Neural cell (in vitro differentiated cells): ENCODE results near the gene TPSB2. TPM values are rescaled to one million over a fixed set of nuclear protein-coding genes. Genes with fewer than 3 reads are reported as not detected.

Source experiments
- H2AFZ ChIP-seq: fragments of 200-600, 300-800 bp; sonication (generic), shearing (Covaris generic); 2 replicates; pipeline ENCODE4 v1.6.0; 2014; ENCODE audit warnings: low read depth, mild to moderate bottlenecking, antibody characterized with exemption, low read length, moderate library complexity
- H3F3A ChIP-seq: fragments of 200-600 bp; shearing (Covaris generic); 2 replicates; pipeline ENCODE4 v1.6.1; 2016; ENCODE audit warnings: mild to moderate bottlenecking, moderate library complexity, mixed read lengths, antibody characterized with exemption, low read length; ENCODE audit not compliant: insufficient read depth, poor library complexity, severe bottlenecking
- H3K27ac ChIP-seq: fragments of 200-600, 300-800 bp; sonication (generic), shearing (Covaris generic); 2 replicates; pipeline ENCODE4 v1.5.1; 2014; ENCODE audit warnings: mild to moderate bottlenecking, low read length, moderate library complexity
- H3K27me3 ChIP-seq: fragments of 300-800, 200-600 bp; sonication (generic), shearing (Covaris generic); 2 replicates; pipeline ENCODE4 v1.6.0; 2014; ENCODE audit warnings: mild to moderate bottlenecking, low read depth, low read length, moderate library complexity; ENCODE audit not compliant: insufficient read depth
- H3K36me3 ChIP-seq: fragments of 300-800, 200-600 bp; sonication (generic), shearing (Covaris generic); 2 replicates; pipeline ENCODE4 v1.5.1; 2014; ENCODE audit warnings: mild to moderate bottlenecking, antibody characterized with exemption, low read length, moderate library complexity; ENCODE audit not compliant: insufficient read depth
- H3K4me2 ChIP-seq: fragments of 300-800, 200-600 bp; sonication (generic), shearing (Covaris generic); 2 replicates; pipeline ENCODE4 v1.6.0; 2014; ENCODE audit warnings: mild to moderate bottlenecking, low read length
- H3K4me3 ChIP-seq: fragments of 300-800, 200-600 bp; sonication (generic), shearing (Covaris generic); 2 replicates; pipeline ENCODE4 v1.5.1; 2014; ENCODE audit warnings: mild to moderate bottlenecking, low read length, moderate library complexity
- H3K79me2 ChIP-seq: fragments of 200-600 bp; shearing (Covaris generic); replicated peaks from 2 replicates; pipeline ENCODE4 v1.6.0; 2014; ENCODE audit warnings: mild to moderate bottlenecking, low read length, moderate library complexity; ENCODE audit not compliant: insufficient read depth
- H3K9ac ChIP-seq: fragments of 300-800, 200-600 bp; sonication (generic), shearing (Covaris generic); 2 replicates; pipeline ENCODE4 v1.6.1; 2016; ENCODE audit warnings: mild to moderate bottlenecking, low read length, mixed read lengths
- H3K9me2 ChIP-seq: fragments of 200-600 bp; shearing (Covaris generic); 2 replicates; pipeline ENCODE4 v1.6.1; 2016; ENCODE audit warnings: mild to moderate bottlenecking, low read length, mixed read lengths; ENCODE audit not compliant: insufficient read depth
- H3K9me3 ChIP-seq: fragments of 200-600, 300-800 bp; sonication (generic), shearing (Covaris generic); 2 replicates; pipeline ENCODE4 v1.6.1; 2016; ENCODE audit warnings: mild to moderate bottlenecking, mixed run types, low read length, moderate library complexity, mixed read lengths
- H4K20me1 ChIP-seq: fragments of 200-600 bp; shearing (Covaris generic); 2 replicates; pipeline ENCODE4 v1.6.1; 2016; ENCODE audit warnings: mild to moderate bottlenecking, mixed run types; ENCODE audit not compliant: insufficient read depth
- CTCF ChIP-seq: fragments of 450-650 bp; IDR thresholded peaks from 2 replicates; pipeline ENCODE4 v1.5.1; 2014; ENCODE audit warnings: antibody characterized with exemption, mild to moderate bottlenecking, moderate library complexity; ENCODE audit not compliant: poor library complexity, severe bottlenecking
- EP300 ChIP-seq: fragments of 450-650 bp; conservative IDR thresholded peaks from 2 replicates; pipeline ENCODE4 v1.6.1; 2014; ENCODE audit warnings: antibody characterized with exemption, mild to moderate bottlenecking, moderate library complexity; ENCODE audit not compliant: poor library complexity, severe bottlenecking
- EZH2 ChIP-seq: fragments of 200-600, 300-800 bp; shearing (Covaris generic), sonication (generic); IDR thresholded peaks from 2 replicates; pipeline ENCODE4 v1.6.1; 2014; ENCODE audit warnings: antibody characterized with exemption, low read length, borderline replicate concordance, mild to moderate bottlenecking; ENCODE audit not compliant: insufficient read depth, poor library complexity, severe bottlenecking
- MXI1 ChIP-seq: fragments of 450-650 bp; conservative IDR thresholded peaks from 2 replicates; pipeline ENCODE4 v1.6.1; 2014; ENCODE audit warnings: antibody characterized with exemption, mild to moderate bottlenecking; ENCODE audit not compliant: poor library complexity, severe bottlenecking
- POLR2AphosphoS5 ChIP-seq: IDR thresholded peaks from 2 replicates; pipeline ENCODE4 v1.6.1; 2012
- RAD21 ChIP-seq: fragments of 450-650 bp; conservative IDR thresholded peaks from 2 replicates; pipeline ENCODE4 v1.6.1; 2014; ENCODE audit warnings: antibody characterized with exemption, mild to moderate bottlenecking, moderate library complexity
- REST ChIP-seq: IDR thresholded peaks from 2 replicates; pipeline ENCODE4 v1.6.1; 2012; ENCODE audit warnings: borderline replicate concordance
- SMC3 ChIP-seq: fragments of 450-650 bp; conservative IDR thresholded peaks from 2 replicates; pipeline ENCODE4 v1.6.1; 2014; ENCODE audit warnings: antibody characterized with exemption, mild to moderate bottlenecking, moderate library complexity; ENCODE audit not compliant: poor library complexity
- TAF1 ChIP-seq: IDR thresholded peaks from 2 replicates; pipeline ENCODE4 v1.6.1; 2012; ENCODE audit warnings: low read depth
- polyA plus RNA-seq: library from polyadenylated mRNA; depleted of rRNA; stranded (reverse); fragments of >200 nt; gene quantifications from 2 replicates; pipeline ENCODE4 v1.2.3, GENCODE V29; 2014

The TPSB2 gene
- polyA plus RNA-seq, 1 donor from 2014 or later: not detected

- Histone ChIP-seq H3K9me3 (no peaks in the 10 kb centered on the region), H3K4me2 (no peak overlapping the region), H3F3A (no peaks in the 10 kb centered on the region), H4K20me1 (no peaks in the 10 kb centered on the region), H3K9ac (no peak overlapping the region), H3K27ac (no peak overlapping the region), H3K36me3 (no peaks in the 10 kb centered on the region), H3K4me3 (no peak overlapping the region), H3K27me3 (peaks cover under 1% of the 10 kb centered on the region), H3K79me2 (no peaks in the 10 kb centered on the region), H3K9me2 (no peaks in the 10 kb centered on the region), H2AFZ (no peak overlapping the region)
- no peak for TF ChIP-seq MXI1
- no peak for TF ChIP-seq EP300
- no peak for TF ChIP-seq RAD21
- TF ChIP-seq SMC3: no peak
- TF ChIP-seq POLR2AphosphoS5: no peak
- no peak for TF ChIP-seq REST
- TF ChIP-seq TAF1: no peak
- no peak for TF ChIP-seq EZH2
- no peak for TF ChIP-seq CTCF
Measured at GRCh38 chr16:1265090-1265630, 35.2 kb upstream of the TPSB2 start.

- H3K9me3 ChIP-seq: no peaks in the 10 kb centered on the region
- no peaks in the 10 kb centered on the region for H3K79me2 ChIP-seq
- H3K9ac ChIP-seq: no peak overlapping the region
- TF ChIP-seq MXI1 (no peak), POLR2AphosphoS5 (no peak), EP300 (no peak), REST (no peak), TAF1 (no peak), RAD21 (no peak), EZH2 (no peak), SMC3 (no peak), CTCF (no peak)
- H3K27ac ChIP-seq: no peak overlapping the region
- H3K4me2 ChIP-seq: no peak overlapping the region
- H3K4me3 ChIP-seq: no peak overlapping the region
- no peaks in the 10 kb centered on the region for H3F3A ChIP-seq
- no peaks in the 10 kb centered on the region for H3K36me3 ChIP-seq
- H2AFZ ChIP-seq: no peak overlapping the region
- H4K20me1 ChIP-seq: no peaks in the 10 kb centered on the region
- H3K9me2 ChIP-seq: no peaks in the 10 kb centered on the region
- peaks cover 6% of the 10 kb centered on the region for H3K27me3 ChIP-seq
Measured at GRCh38 chr16:1264345-1265089, 34.5 kb upstream of the TPSB2 start.
